GM12878 (cell line): ENCODE measurements around the gene FITM1. TPM values are rescaled to one million over a fixed set of nuclear protein-coding genes. Genes with fewer than 3 reads are reported as not detected.

Experiments
- BCLAF1 ChIP-seq: fragments of 450-650 bp; IDR thresholded peaks from 2 replicates; pipeline ENCODE4 v1.6.1; 2017; ENCODE audit warnings: antibody characterized with exemption, mild to moderate bottlenecking, moderate library complexity
- IRF5 ChIP-seq: fragments of 450-650 bp; IDR thresholded peaks from 2 replicates; pipeline ENCODE4 v1.6.1; 2017; ENCODE audit warnings: borderline replicate concordance
- POLR2AphosphoS2 ChIP-seq: IDR thresholded peaks from 2 replicates; pipeline ENCODE4 v1.6.1; 2011; ENCODE audit warnings: low read depth, mild to moderate bottlenecking, low read length, improper control_type of control experiment, moderate library complexity
- REST ChIP-seq: IDR thresholded peaks from 2 replicates; pipeline ENCODE4 v1.6.1; 2012; ENCODE audit warnings: mild to moderate bottlenecking, low read depth, low read length
- SMAD1 ChIP-seq: fragments of 450-650 bp; IDR thresholded peaks from 2 replicates; pipeline ENCODE4 v1.6.1; 2018; ENCODE audit warnings: mild to moderate bottlenecking, low read depth; ENCODE audit not compliant: partially characterized antibody
- TARDBP ChIP-seq: IDR thresholded peaks from 2 replicates; pipeline ENCODE4 v1.6.1; 2016; ENCODE audit warnings: borderline replicate concordance
- ZBTB40 ChIP-seq: fragments of 450-650 bp; IDR thresholded peaks from 2 replicates; pipeline ENCODE4 v1.6.1; 2016; ENCODE audit warnings: mild to moderate bottlenecking, moderate library complexity, borderline replicate concordance
- polyA plus RNA-seq, 11 experiments: library from polyadenylated mRNA; depleted of rRNA in 4 of 11; unstranded in 6 of 11; stranded (reverse) in 5 of 11; fragments of >200 nt; fragmentation: Nextera tagmentation in 4 of 11; fragmentation: Illumina TruSeq in 1 of 11; extraction: Ambion mirVana in 4 of 11; extraction: Trizol in 1 of 11; gene quantifications; 1 replicate in 1 of 11; 2 replicates in 10 of 11; pipeline versions ENCODE4 v1.2.1 to v1.2.3, GENCODE V29; 2011 to 2016; ENCODE audit warnings: inconsistent platforms in 2 of 11, missing spikeins in 2 of 11, low read depth in 1 of 11
- total RNA-seq, 4 experiments: library from RNA; depleted of rRNA in 3 of 4; stranded (reverse); fragments of >200 nt in 3 of 4; fragmentation: Illumina TruSeq in 1 of 4; extraction: Trizol in 1 of 4; gene quantifications; 2 replicates each; pipeline versions ENCODE4 v1.2.1 to v1.2.3, GENCODE V29; 2013 to 2021

The FITM1 gene
- total and polyA plus RNA-seq, 10 of the 15 experiments (the other 5 are each of a cell fraction or from before 2014, with no cell fraction given), result 0.11 to 1.9 (median 0.45) TPM; not detected in 2

GRCh38 chr14:24119691-24120090 lies 10.8 kb upstream of the FITM1 start (continued):
- TF ChIP-seq REST, result no peak
- TF ChIP-seq POLR2AphosphoS2, result no peak
- no peak for TF ChIP-seq IRF5
- TF ChIP-seq BCLAF1, result no peak
- TF ChIP-seq ZBTB40, result no peak
- no peak for TF ChIP-seq SMAD1
- TF ChIP-seq TARDBP, result no peak
